ENCODE results near the gene SMIM10. TPM values are rescaled to one million over a fixed set of nuclear protein-coding genes. Genes with fewer than 3 reads are reported as not detected.

Gene SMIM10
- total and polyA plus RNA-seq, 2 donors (not counting 1 experiment from before 2014, with no cell fraction given): 0.36 to 0.37 TPM

GRCh38 chrX:134981910-134982309 lies 8.9 kb upstream of the SMIM10 start:
- intact Hi-C loops (cut with micrococcal nuclease): no loop called here
- Histone ChIP-seq H3K36me3 (replicated peaks in 1 of 2; ENCODE audit: control extremely low read depth in 1 of 2, control insufficient read depth in 1 of 2, extremely low read depth in 1 of 2, insufficient read depth in 2 of 2, low read length in 1 of 2) (no peaks in the 10 kb centered on the region), H2AFZ (ENCODE audit: insufficient read depth, low read depth, low read length, poor library complexity, severe bottlenecking) (no peak overlapping the region), H3K4me3 (ENCODE audit: control extremely low read depth in 1 of 5, extremely low read depth in 1 of 5, insufficient read depth in 1 of 5, low read depth in 2 of 5, low read length in 4 of 5) (no peak overlapping the region), H3K4me2 (replicated peaks; ENCODE audit: low read depth, low read length, poor library complexity, severe bottlenecking) (no peak overlapping the region), H3K9me3 (ENCODE audit: control extremely low read depth in 1 of 3, control insufficient read depth in 2 of 3, insufficient read depth in 1 of 3, low read length in 2 of 3) (no peaks in the 10 kb centered on the region), H3K9ac (ENCODE audit: low read length) (no peak overlapping the region), H3K79me2 (ENCODE audit: control insufficient read depth, insufficient read depth, low read length) (no peaks in the 10 kb centered on the region), H4K20me1 (ENCODE audit: control insufficient read depth, insufficient read depth, low read length, poor library complexity, severe bottlenecking) (no peaks in the 10 kb centered on the region), H3K27me3 (replicated peaks in 1 of 4; ENCODE audit: control extremely low read depth in 1 of 4, control insufficient read depth in 3 of 4, insufficient read depth in 4 of 4, low read length in 3 of 4) (no peaks in the 10 kb centered on the region), H3K27ac (ENCODE audit: low read length in 2 of 2) (no peak overlapping the region), H3K4me1 (ENCODE audit: control insufficient read depth in 2 of 2, insufficient read depth in 2 of 2, low read length in 2 of 2) (no peaks in the 10 kb centered on the region)
- no CpG with 5 or more reads among the region's 3 CpGs for WGBS (ENCODE audit: insufficient coverage)
- no peak for DNase-seq
- no peak for ATAC-seq (ENCODE audit: low read depth)
- POLR2A ChIA-PET: no interaction called here
- CTCF ChIA-PET: no interaction called here
- H3K27ac Mint-ChIP-seq: no peak overlapping the region
- H3K4me3 Mint-ChIP-seq: no peak overlapping the region
- H3K27me3 Mint-ChIP-seq: no peaks in the 10 kb centered on the region
- H3K4me1 Mint-ChIP-seq: no peaks in the 10 kb centered on the region
- H3K9me3 Mint-ChIP-seq (ENCODE audit: insufficient read depth): no peaks in the 10 kb centered on the region
- no peak for TF ChIP-seq EZH2 (IDR thresholded peaks at IDR 0.05; ENCODE audit: borderline replicate concordance, insufficient read depth, low read depth, low read length, poor library complexity, severe bottlenecking)
- TF ChIP-seq, protein P1, sequence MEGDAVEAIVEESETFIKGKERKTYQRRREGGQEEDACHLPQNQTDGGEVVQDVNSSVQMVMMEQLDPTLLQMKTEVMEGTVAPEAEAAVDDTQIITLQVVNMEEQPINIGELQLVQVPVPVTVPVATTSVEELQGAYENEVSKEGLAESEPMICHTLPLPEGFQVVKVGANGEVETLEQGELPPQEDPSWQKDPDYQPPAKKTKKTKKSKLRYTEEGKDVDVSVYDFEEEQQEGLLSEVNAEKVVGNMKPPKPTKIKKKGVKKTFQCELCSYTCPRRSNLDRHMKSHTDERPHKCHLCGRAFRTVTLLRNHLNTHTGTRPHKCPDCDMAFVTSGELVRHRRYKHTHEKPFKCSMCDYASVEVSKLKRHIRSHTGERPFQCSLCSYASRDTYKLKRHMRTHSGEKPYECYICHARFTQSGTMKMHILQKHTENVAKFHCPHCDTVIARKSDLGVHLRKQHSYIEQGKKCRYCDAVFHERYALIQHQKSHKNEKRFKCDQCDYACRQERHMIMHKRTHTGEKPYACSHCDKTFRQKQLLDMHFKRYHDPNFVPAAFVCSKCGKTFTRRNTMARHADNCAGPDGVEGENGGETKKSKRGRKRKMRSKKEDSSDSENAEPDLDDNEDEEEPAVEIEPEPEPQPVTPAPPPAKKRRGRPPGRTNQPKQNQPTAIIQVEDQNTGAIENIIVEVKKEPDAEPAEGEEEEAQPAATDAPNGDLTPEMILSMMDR (IDR thresholded peaks at IDR 0.05): no peak

DNA sequence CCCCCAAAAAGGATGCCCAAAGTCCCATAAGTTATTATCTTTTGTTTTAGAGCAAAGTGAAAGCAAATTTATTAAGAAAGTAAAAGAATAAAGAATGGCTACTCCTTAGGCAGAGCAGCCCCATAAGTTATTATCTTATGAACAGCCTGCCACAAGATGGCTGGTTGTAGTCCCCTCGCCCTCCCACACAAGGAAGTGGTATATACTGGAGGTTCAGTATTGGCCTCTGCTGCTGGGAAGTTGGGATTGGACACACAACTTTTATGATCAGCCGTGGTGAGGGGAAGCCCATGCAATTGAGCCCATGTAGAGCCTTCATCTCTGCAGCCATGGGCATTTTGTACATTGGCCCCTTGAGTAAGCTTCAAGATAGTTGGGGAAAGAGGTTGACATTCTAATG lies 8.0 kb upstream of the SMIM10 start:
- DNase-seq (no peak), ATAC-seq (ENCODE audit: low read depth) (no peak)
- no peaks in the 10 kb centered on the region for H3K4me1 Mint-ChIP-seq
- Histone ChIP-seq H2AFZ (ENCODE audit: insufficient read depth, low read depth, low read length, poor library complexity, severe bottlenecking) (no peak overlapping the region), H3K9ac (ENCODE audit: low read length) (no peak overlapping the region), H3K27ac (ENCODE audit: low read length in 2 of 2) (no peak overlapping the region), H3K9me3 (ENCODE audit: control extremely low read depth in 1 of 3, control insufficient read depth in 2 of 3, insufficient read depth in 1 of 3, low read length in 2 of 3) (no peaks in the 10 kb centered on the region), H3K79me2 (ENCODE audit: control insufficient read depth, insufficient read depth, low read length) (no peaks in the 10 kb centered on the region), H3K36me3 (replicated peaks in 1 of 2; ENCODE audit: control extremely low read depth in 1 of 2, control insufficient read depth in 1 of 2, extremely low read depth in 1 of 2, insufficient read depth in 2 of 2, low read length in 1 of 2) (no peaks in the 10 kb centered on the region), H3K4me3 (ENCODE audit: control extremely low read depth in 1 of 5, extremely low read depth in 1 of 5, insufficient read depth in 1 of 5, low read depth in 2 of 5, low read length in 4 of 5) (no peak overlapping the region), H4K20me1 (ENCODE audit: control insufficient read depth, insufficient read depth, low read length, poor library complexity, severe bottlenecking) (no peaks in the 10 kb centered on the region), H3K27me3 (replicated peaks in 1 of 4; ENCODE audit: control extremely low read depth in 1 of 4, control insufficient read depth in 3 of 4, insufficient read depth in 4 of 4, low read length in 3 of 4) (no peaks in the 10 kb centered on the region), H3K4me1 (ENCODE audit: control insufficient read depth in 2 of 2, insufficient read depth in 2 of 2, low read length in 2 of 2) (no peaks in the 10 kb centered on the region), H3K4me2 (replicated peaks; ENCODE audit: low read depth, low read length, poor library complexity, severe bottlenecking) (no peak overlapping the region)
- no peak overlapping the region for H3K4me3 Mint-ChIP-seq
- intact Hi-C loops (cut with micrococcal nuclease): no loop called here
- ChIA-PET POLR2A (no interaction called here), CTCF (no interaction called here)
- H3K9me3 Mint-ChIP-seq (ENCODE audit: insufficient read depth): no peaks in the 10 kb centered on the region
- no CpG with 5 or more reads among the region's 2 CpGs for WGBS (ENCODE audit: insufficient coverage)
- H3K27ac Mint-ChIP-seq: no peak overlapping the region
- H3K27me3 Mint-ChIP-seq: no peaks in the 10 kb centered on the region
- TF ChIP-seq EZH2 (IDR thresholded peaks at IDR 0.05; ENCODE audit: borderline replicate concordance, insufficient read depth, low read depth, low read length, poor library complexity, severe bottlenecking): no peak
- TF ChIP-seq, protein P1 (IDR thresholded peaks at IDR 0.05): no peak
